Suprapubic skin (tissue), 4 donors: ENCODE data around the gene SPSB4. TPM values are rescaled to one million over a fixed set of nuclear protein-coding genes. Genes with fewer than 3 reads are reported as not detected.

Experiments used
- DNase-seq, 2 donors: peaks; one replicate each; pipeline ENCODE4 v3.0.0-alpha.2; 2019; ENCODE audit warnings: low spot score in 2 of 2
- H3K27ac ChIP-seq: fragments of 200-600 bp; sonication (generic); one replicate; pipeline ENCODE4 v1.5.1; 2019
- H3K27me3 ChIP-seq: fragments of 200-600 bp; sonication (generic); one replicate; pipeline ENCODE4 v1.5.1; 2019
- H3K36me3 ChIP-seq: fragments of 200-600 bp; sonication (generic); one replicate; pipeline ENCODE4 v1.5.1; 2019
- H3K4me1 ChIP-seq: fragments of 200-600 bp; sonication (generic); one replicate; pipeline ENCODE4 v1.5.1; 2019
- H3K4me3 ChIP-seq: fragments of 200-600 bp; sonication (generic); one replicate; pipeline ENCODE4 v1.5.1; 2019; ENCODE audit warnings: mild to moderate bottlenecking
- H3K9me3 ChIP-seq: fragments of 200-600 bp; sonication (generic); one replicate; pipeline ENCODE4 v1.5.1; 2019
- EP300 ChIP-seq: sonication (generic); formaldehyde crosslinking; IDR thresholded peaks from one replicate; pipeline ENCODE4 v1.6.1; 2017; ENCODE audit warnings: antibody characterized with exemption
- POLR2A ChIP-seq, 2 donors: fragments of 450-650 bp; IDR thresholded peaks; one replicate each; pipeline ENCODE4 v1.6.1; 2017; ENCODE audit warnings: antibody characterized with exemption in 2 of 2, mild to moderate bottlenecking in 2 of 2, moderate library complexity in 2 of 2
- POLR2AphosphoS5 ChIP-seq, 3 donors: sonication (generic); formaldehyde crosslinking; IDR thresholded peaks; one replicate each; pipeline ENCODE4 v1.6.1; 2017; ENCODE audit warnings: antibody characterized with exemption in 3 of 3
- WGBS: methylation state at CpG from one replicate; pipeline ENCODE4 v1.1.5; 2018; 5-methylcytosine and 5-hydroxymethylcytosine counted together
- total RNA-seq, 4 donors: library from RNA; depleted of rRNA; stranded (reverse); fragments of >200 nt; gene quantifications; one replicate each; pipeline ENCODE4 v1.1.0, GENCODE V29; 2016
- TF ChIP-seq, protein P1 (sequence below), 2 donors: fragments of 200-600 bp in 1 of 2; fragments of 450-650 bp in 1 of 2; sonication (generic) in 1 of 2; IDR thresholded peaks; one replicate each; pipeline ENCODE4 v1.5.1; 2016 to 2019; ENCODE audit warnings: antibody characterized with exemption in 2 of 2, mild to moderate bottlenecking in 1 of 2, moderate library complexity in 1 of 2

Gene SPSB4
- total RNA-seq, 4 donors from 2014 or later, result 0.51 to 0.81 TPM; not detected in 2

DNA sequence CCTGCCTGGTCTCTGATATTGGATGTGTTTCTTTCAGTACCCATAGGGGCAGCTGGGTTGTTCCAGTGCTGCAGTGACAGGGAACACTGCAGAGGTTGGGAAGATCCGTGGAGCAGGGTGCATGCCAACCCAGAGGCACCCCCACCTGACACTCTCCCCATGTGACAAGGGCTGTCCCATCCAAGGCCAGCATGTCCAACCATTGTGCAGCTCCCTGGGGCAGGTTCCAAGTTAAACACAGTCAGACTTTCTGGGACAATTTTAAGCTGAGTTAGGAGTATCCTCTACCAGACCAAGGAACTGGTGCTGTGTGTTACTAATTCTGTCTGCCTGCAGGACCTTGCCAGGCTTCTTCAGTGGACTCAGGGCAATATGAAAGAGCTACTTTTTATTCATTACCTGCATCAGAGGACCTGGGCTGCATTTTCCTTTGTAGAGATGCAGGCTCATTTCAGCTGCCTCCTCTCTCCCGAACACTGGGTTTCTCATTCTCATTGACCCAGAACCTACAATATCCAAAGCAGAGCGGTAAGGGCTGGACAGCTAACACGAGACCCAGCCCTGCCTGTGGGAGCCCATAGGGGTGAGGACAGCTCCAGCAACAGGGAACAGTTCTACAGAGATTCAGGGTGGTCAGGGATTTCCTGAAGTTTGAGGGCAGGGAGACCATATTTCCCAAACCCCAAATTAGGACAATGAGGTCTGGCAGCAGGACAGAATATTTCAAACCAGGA is 72.7 kb downstream of the SPSB4 start:
- Histone ChIP-seq H3K27me3 (no peaks in the 10 kb centered on the region), H3K36me3 (no peaks in the 10 kb centered on the region), H3K27ac (no peak overlapping the region), H3K4me1 (no peaks in the 10 kb centered on the region), H3K4me3 (no peak overlapping the region), H3K9me3 (no peaks in the 10 kb centered on the region)
- 79% methylated on average over 4 of the region's 4 CpGs for WGBS
- TF ChIP-seq EP300 (no peak), POLR2A (IDR thresholded peaks at IDR 0.05) (no peak), POLR2AphosphoS5 (IDR thresholded peaks at IDR 0.05) (no peak)
- TF ChIP-seq, protein P1, sequence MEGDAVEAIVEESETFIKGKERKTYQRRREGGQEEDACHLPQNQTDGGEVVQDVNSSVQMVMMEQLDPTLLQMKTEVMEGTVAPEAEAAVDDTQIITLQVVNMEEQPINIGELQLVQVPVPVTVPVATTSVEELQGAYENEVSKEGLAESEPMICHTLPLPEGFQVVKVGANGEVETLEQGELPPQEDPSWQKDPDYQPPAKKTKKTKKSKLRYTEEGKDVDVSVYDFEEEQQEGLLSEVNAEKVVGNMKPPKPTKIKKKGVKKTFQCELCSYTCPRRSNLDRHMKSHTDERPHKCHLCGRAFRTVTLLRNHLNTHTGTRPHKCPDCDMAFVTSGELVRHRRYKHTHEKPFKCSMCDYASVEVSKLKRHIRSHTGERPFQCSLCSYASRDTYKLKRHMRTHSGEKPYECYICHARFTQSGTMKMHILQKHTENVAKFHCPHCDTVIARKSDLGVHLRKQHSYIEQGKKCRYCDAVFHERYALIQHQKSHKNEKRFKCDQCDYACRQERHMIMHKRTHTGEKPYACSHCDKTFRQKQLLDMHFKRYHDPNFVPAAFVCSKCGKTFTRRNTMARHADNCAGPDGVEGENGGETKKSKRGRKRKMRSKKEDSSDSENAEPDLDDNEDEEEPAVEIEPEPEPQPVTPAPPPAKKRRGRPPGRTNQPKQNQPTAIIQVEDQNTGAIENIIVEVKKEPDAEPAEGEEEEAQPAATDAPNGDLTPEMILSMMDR (IDR thresholded peaks at IDR 0.05), result no peak
- DNase-seq, result peak in 1 of 2 donors; percentile 24

DNA sequence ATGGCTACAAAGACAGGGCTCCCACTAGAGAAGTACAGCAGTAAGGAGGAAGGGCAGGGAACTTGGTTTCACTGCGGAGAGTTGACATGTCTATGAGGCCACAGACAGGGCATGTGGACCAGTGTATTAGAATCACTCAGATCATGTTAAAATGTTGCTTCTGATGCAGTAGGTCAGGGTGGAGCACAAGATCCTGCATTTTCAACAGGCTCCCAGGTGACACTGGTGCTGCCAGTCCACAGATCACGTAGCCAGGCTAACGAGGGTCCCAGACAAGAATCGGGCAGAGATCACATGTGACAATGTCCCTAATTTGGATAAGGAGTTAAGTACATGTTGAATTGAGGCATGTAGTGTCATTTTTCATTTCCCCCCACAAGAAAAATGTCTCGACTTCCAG is 73.6 kb downstream of the SPSB4 start:
- H3K4me3 ChIP-seq, result no peak overlapping the region
- no peak overlapping the region for H3K27ac ChIP-seq
- no peaks in the 10 kb centered on the region for H3K27me3 ChIP-seq
- H3K36me3 ChIP-seq, result no peaks in the 10 kb centered on the region
- no peaks in the 10 kb centered on the region for H3K9me3 ChIP-seq
- 82% methylated on average over 5 of the region's 5 CpGs for WGBS
- DNase-seq, result peak in 1 of 2 donors; percentile 16
- TF ChIP-seq POLR2A (IDR thresholded peaks at IDR 0.05) (no peak), POLR2AphosphoS5 (IDR thresholded peaks at IDR 0.05) (no peak), EP300 (no peak)
- TF ChIP-seq, protein P1 (IDR thresholded peaks at IDR 0.05), result no peak
- no peaks in the 10 kb centered on the region for H3K4me1 ChIP-seq

DNA sequence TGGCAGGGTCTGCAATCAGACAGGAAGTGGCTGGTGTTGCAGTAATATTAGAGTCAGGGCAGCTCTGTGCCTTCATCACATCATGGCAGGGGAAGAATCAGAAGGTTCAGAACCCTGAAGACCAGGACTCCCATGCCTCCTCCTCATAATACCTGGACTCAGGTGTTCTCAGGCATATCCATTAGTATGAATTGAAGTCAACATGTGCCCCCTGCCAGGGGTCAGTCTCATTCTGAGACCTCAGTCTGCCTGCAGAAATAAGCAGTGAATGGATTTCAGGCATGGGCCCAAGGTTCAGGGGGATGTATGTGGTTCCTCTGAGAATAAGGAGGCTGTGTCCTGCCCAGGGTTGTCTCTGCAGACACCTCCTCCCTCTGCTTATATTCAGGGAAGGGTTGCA is 74.2 kb downstream of the SPSB4 start:
- Histone ChIP-seq H3K4me1 (no peaks in the 10 kb centered on the region), H3K9me3 (no peaks in the 10 kb centered on the region), H3K4me3 (no peak overlapping the region), H3K36me3 (no peaks in the 10 kb centered on the region), H3K27me3 (no peaks in the 10 kb centered on the region), H3K27ac (no peak overlapping the region)
- peak in 1 of 2 donors; percentile 40 for DNase-seq
- TF ChIP-seq EP300 (no peak), POLR2A (IDR thresholded peaks at IDR 0.05) (no peak), POLR2AphosphoS5 (IDR thresholded peaks at IDR 0.05) (no peak)
- TF ChIP-seq, protein P1 (IDR thresholded peaks at IDR 0.05), result no peak

DNA sequence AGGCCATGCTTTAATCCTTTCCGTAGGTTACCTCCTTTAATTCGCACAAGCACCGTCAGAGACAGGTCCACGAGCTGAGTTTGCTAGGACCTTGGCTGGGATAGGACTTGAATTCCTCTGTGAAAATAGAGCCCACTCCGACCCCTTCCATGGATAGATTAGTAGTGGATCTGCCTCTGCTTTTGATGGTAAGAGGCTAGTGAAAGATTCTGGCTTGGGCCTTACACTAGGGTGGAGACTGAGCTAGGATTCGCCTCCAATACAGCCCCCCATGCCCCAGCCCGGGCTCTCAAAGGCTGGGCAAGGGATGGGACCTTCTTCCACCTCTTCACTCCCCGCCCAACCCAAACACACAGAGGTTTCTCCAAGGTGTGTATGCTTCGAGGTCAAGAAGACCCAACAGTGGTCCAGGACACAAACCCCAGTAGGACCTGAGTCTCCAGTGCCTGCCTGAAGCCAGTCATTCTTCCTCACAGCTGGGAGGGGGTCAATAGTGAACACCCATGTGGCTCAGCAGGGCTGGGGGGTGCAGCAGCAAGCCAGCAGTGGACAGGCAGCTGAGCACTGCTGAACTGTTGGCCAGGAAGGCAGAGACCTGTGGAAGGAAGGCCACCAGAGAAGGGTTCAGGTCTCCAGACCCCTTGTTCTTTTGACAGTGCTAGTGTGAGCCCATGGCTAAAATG is 75.7 kb downstream of the SPSB4 start:
- Histone ChIP-seq H3K4me3 (no peak overlapping the region), H3K27ac (no peak overlapping the region), H3K4me1 (no peaks in the 10 kb centered on the region), H3K36me3 (no peaks in the 10 kb centered on the region), H3K27me3 (no peaks in the 10 kb centered on the region), H3K9me3 (no peaks in the 10 kb centered on the region)
- 94% methylated on average over 6 of the region's 9 CpGs for WGBS
- DNase-seq, result peak in 1 of 2 donors; percentile 35
- TF ChIP-seq EP300, result no peak
- no peak for TF ChIP-seq POLR2A (IDR thresholded peaks at IDR 0.05)
- TF ChIP-seq, protein P1 (IDR thresholded peaks at IDR 0.05), result no peak
- no peak for TF ChIP-seq POLR2AphosphoS5 (IDR thresholded peaks at IDR 0.05)
